Effector CD4-positive, alpha-beta T cell (primary cell): ENCODE results near the gene ADRB2.

Experiments used
- DNase-seq: peaks from one replicate; pipeline ENCODE4 v3.0.0-alpha.2; 2020

The ADRB2 gene

DNA sequence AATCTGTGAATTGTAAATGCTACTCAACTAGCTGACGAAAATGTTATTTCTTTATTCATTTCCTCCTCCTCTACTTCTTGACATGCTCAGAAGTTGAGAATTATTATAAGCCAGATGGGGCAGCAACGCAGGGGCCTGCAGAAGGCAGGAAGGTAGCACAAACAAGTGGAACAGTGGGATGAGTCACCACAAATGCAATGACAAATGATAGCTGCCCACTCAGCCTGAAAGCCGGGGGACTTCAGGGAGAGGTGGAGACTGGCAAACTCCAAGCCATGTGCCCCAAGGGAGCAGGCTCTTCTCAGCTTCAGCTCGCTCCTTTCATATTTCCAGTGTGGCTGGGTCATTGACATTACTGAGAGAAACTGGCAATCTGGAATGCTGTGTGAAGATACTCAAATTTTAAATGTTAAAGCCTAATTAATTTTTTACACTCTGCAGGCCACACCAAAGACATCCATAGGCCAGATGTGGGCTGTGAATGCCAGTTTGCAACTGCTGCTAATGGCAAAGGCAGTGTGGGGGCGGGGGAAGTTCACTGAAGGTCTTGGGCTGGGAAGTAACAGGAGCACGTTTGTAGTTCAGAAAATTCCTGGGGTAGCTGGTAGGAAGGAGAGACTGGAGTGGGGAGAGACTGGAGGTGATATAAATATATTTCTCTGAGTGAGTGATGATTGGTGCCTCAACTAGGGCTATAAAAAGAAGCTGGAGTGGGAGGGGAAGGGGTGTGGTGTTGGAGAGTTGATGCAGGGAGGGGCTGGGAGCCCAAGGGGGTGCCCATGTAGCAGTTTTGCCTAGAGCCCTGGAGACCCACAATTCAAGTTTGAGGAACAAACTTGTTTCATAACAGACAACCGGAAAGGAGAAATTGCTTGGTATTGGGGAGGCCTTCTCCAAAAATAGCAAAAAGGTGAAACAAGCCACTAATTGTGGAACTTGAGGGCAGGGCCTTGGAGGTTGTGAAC lies 20.8 kb upstream of the ADRB2 start:
- no peak for DNase-seq

DNA sequence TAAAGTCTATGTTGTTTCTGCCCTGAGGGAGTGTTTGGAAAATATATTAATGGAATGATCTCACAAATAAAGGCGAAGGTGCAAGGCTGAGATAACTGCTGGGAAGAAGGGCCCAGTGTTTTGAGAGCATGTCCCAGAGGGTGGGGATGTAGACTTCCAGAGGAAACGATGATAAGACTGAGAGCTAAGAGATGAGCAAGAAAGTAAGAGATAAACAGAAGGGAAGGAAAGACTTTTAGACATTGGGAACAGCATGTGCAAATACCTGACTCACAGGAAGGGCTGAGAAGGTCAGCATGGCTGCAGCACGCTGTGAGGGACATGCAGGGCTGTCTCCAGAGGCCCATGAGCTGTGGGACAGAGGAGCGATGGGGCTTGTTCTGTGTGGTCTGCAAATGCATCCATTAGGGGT lies 19.9 kb upstream of the ADRB2 start:
- DNase-seq: no peak

DNA sequence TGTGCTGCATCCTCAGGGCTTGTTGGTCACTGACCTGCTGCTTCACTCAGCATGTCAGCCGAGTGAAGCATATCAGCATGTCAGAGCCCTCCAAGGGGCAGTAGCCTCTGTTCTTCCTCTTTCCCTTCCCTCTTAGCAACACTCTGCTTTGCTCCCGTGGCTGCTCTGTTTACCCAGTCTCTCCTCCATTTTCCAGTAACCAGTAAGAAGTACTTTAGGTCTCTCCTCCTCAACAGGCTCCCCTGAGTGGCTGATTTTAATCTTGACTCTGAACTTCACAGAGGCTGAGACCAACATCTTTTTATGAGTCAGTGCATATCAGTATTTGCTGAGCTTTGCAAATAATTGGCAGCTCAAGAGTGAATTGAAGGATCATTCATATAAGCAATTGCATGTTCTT lies 18.6 kb upstream of the ADRB2 start:
- no peak for DNase-seq

DNA sequence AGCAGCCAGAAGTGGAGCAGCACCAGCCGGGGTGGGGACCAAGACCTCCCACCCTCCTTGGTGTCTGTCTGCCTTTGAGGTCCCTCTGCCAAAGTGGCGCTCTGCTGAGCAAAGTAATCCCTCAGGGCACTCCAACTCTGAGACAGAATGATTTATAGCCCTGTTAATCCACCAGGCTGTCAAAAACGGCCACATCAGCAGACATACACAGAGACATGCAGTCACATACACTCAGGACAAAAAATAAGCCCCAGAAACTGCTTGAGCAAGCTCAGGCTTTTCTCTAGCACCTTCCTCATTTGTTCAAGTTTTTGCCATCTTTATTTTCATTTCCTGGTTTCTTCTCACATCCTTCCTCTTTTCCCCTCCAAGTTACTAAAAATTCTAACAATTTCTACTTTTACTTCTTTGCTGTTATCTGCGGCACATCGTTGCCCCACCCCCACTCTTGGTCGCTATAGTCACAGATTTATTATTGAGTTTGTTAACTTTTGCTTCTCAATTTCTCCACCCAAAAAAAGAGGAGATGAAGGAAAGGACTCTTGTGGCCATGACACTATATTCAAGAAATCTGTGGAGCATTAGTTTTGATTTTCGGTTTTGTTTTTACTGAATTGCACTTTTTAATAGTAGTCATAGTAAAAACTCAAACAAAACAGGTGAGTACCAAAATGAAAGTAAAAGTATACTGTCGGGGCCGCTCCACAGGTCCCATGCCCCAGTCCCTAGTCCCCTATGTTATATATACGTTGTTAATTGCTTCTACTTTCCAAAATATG lies 17.4 kb upstream of the ADRB2 start:
- no peak for DNase-seq

DNA sequence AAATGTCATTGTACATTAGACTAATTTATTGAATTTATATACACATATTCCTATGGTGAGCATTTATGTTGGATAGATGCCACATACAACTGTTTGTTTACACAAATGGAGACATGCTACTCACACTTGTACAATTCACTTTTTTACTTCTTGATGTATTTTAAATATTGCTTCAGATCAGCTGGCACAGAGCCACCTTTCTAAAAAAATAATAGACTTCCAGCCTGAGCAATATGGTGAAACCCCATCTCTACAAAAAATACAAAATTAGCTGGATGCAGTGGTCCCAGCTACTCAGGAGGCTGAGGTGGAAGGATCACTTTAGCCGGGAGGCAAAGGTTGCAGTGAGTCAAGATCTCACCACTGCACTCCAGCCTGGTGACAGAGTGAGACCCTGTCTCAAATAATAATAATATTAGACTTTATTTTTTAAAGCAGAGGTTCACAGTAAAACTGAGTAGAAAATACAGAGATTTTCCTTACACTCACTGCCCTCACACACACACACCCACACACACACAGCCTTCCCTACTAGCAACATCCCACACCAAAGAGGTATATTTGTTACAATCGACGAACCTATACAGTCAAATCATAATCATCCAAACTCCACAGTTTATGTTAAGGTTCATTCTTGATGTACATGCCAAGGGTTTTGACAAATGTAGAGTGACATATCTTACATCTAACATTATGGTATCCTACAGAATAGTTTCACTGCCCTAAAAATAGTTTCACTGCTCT lies 16.5 kb upstream of the ADRB2 start:
- DNase-seq: no peak

DNA sequence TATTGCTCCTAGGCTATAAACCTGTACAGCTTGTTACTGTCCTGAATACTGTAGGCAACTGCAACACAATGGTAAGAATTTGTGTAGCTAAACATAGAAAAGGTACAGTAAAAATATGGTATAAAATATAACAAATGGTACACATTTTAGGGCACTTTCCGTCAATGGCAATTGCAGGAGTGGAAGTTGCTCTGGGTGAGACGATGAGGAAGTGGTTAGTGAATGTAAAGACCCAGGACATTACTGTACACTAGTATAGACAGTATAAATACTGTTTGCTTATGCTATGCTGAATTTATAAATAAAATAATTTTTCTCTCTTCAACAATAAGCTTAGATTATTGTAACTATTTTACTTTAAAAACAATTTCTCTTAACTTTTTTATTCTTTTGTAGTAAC lies 15.6 kb upstream of the ADRB2 start:
- no peak for DNase-seq

DNA sequence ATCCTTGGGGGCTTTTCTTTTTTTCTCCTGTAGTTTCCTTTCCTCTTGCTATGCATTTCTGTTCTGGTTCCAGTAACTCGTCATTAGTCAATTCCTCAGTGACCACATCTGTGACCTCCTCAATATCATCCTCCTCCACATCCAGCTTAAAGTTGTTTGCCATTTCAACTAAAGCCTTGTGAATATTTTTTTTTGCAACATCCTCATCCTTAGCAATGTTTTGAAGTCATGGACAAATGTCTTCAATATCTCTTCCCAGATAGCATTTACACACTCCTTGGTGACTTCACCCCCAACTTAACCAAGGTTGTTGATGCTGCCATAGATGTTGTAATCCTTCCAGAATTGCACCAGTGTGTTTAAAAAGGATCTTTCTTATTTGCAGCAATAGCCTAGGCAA lies 14.7 kb upstream of the ADRB2 start:
- DNase-seq: no peak

DNA sequence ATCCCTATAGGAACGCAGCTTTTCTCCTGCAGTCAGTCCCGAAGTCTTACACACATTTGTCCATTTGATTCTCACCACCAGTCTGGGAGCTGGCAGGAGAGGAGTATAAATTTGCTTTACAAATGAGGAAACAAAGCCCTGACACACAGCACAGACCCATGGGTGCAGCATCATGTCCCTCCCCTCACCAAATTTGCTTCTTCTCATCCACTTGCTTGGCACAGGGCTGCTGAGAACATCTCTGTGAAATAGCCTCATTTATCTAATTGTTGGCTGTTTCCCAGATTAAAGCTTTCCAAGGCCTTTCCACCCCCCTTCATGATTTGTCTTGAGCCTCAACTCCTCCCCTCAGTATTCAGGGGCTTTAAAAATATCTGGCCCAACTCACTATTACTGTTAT lies 11.3 kb upstream of the ADRB2 start:
- DNase-seq: no peak

DNA sequence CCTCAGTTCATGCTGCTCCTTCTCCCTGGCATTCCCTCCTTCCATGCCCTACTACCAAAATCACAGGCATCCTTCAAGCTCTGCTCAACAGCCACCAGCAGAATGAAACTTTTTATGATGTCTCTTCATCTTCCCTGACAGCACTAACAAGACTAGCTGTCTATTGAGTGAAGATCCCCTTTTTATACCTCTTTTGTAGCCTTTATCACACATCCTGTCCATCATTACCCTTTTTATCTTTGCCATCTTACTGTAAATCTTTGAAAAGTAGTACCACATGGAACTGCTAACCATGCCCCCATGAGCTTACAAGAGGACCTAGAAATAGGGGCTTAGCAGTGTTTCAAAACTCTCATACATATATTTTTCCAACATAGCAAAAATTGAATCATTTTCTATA lies 10.8 kb upstream of the ADRB2 start:
- DNase-seq: no peak

DNA sequence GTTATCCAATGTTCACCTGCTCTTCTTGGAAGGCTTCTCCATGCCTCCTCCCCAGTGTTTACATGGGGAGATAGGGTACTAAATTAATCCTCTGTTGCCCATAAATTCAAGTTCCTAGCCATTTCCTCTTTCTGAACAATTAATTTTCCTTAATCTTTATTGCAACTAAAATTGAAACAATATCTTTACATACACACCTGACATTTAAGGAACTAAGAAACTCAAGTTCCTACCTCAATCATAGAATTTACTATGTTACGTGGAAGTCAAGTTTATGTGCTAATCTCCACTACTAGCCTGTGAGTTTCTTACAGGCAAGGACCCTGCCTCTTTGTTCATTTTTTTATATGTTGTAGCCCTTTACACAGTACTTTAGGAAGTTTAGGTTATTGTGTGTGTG lies 10.1 kb upstream of the ADRB2 start:
- DNase-seq: no peak

DNA sequence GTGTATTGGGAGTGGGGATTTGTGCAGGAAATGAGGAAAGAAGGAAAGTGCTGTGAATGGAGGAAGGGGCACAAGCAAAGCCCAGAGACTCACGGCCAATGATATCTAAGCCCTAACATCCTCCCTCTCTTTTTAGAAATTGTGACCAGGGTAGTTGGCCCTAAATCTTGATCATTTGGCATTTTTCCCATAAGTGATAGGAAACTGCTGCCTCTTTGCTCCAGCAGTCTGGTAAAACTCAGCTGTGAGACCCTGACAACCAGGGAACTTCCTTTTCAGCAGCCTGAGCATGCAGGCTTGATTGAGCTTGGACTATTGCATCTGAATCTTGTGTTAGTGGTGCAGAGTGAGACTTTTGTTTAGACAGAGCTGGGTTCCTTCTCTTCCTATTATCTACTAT lies 9.6 kb upstream of the ADRB2 start:
- no peak for DNase-seq

DNA sequence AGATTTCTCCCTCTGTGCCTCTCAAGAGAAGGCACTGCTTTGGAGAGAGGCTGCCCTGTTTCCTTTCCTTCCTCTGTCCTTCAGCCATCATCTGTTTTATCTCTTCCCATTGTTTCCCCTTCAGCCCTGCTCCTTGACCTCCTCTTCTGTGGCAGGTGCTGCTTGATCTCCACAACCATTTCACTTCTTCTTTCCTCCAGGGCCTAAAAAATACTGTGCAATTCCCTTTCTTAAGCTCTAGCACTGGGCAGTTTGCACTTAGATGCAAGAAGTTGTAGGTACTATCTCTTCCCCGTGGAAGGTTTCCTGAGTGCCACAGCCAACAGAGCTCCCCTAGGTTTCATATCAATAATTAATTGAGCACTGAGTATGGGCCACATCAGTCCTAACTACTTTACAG lies 8.8 kb upstream of the ADRB2 start:
- DNase-seq: no peak

DNA sequence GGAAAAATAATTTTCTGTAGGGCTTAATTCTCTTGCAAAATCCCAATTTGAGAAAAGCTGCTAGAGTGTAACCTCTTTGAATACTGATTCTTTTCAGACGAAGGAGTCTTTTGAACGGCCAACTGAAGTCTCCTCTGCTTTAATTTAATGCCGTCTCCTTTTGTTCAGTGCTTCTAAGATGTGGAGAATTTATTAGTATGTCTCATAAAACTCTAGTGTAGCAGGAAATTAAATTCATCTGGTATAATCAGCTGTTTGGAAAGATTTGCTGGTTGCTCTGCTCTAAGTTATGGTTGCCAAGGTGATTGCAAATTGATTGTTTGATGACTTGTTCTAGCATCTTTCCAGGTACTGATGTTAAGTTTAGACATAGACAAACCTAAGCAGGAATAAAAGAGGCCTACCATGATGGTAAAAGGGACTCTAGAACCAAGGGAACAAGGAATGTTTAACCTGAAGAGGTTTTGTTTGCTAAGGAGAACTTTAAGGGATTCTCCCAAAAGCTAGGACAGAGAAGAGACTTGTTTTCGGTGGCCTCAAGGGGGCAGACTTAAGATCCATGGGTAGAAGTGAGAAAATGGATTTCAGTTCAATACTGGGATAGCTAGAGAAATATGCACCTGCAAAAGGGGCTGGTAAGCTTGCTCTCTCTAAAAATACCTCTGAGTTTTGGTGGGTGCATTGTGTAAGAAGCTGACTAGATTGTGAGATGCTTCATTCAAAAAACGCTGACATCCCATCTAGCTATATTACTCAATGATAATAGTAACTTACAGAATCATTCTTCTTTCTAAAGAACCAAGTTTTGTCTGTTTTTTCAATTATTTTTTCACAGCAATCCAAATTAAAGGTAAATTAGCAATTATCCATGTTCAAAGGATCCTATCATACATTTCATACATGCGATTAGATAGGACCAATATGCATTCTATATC lies 5.7 kb upstream of the ADRB2 start:
- no peak for DNase-seq

DNA sequence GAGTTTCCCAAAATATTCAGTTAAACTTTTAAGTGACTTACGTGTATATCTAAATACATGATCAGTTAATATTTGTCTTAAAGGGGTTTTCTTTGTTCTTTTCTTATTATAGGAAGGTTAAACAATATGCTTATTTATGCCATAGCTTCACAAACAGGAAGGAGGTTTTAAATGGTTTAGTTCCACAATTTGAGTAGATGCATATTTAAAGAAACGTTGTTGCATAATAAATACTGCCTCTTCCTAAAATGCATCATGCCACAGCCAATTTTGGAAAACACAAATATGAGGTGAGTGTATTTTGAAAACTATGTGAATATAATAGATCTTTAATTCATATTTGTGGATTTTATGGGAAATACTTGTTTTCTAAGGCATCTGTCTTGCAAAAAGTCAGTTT lies 2.5 kb upstream of the ADRB2 start:
- DNase-seq: no peak

DNA sequence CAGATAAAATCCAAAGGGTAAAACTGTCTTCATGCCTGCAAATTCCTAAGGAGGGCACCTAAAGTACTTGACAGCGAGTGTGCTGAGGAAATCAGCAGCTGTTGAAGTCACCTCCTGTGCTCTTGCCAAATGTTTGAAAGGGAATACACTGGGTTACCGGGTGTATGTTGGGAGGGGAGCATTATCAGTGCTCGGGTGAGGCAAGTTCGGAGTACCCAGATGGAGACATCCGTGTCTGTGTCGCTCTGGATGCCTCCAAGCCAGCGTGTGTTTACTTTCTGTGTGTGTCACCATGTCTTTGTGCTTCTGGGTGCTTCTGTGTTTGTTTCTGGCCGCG lies 727 bp upstream of the ADRB2 start:
- DNase-seq: no peak

DNA sequence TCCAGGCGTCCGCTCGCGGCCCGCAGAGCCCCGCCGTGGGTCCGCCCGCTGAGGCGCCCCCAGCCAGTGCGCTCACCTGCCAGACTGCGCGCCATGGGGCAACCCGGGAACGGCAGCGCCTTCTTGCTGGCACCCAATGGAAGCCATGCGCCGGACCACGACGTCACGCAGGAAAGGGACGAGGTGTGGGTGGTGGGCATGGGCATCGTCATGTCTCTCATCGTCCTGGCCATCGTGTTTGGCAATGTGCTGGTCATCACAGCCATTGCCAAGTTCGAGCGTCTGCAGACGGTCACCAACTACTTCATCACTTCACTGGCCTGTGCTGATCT lies 294 bp downstream of the ADRB2 start:
- DNase-seq: no peak

DNA sequence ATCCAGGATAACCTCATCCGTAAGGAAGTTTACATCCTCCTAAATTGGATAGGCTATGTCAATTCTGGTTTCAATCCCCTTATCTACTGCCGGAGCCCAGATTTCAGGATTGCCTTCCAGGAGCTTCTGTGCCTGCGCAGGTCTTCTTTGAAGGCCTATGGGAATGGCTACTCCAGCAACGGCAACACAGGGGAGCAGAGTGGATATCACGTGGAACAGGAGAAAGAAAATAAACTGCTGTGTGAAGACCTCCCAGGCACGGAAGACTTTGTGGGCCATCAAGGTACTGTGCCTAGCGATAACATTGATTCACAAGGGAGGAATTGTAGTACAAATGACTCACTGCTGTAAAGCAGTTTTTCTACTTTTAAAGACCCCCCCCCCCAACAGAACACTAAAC lies 1.3 kb downstream of the ADRB2 start:
- DNase-seq: no peak

DNA sequence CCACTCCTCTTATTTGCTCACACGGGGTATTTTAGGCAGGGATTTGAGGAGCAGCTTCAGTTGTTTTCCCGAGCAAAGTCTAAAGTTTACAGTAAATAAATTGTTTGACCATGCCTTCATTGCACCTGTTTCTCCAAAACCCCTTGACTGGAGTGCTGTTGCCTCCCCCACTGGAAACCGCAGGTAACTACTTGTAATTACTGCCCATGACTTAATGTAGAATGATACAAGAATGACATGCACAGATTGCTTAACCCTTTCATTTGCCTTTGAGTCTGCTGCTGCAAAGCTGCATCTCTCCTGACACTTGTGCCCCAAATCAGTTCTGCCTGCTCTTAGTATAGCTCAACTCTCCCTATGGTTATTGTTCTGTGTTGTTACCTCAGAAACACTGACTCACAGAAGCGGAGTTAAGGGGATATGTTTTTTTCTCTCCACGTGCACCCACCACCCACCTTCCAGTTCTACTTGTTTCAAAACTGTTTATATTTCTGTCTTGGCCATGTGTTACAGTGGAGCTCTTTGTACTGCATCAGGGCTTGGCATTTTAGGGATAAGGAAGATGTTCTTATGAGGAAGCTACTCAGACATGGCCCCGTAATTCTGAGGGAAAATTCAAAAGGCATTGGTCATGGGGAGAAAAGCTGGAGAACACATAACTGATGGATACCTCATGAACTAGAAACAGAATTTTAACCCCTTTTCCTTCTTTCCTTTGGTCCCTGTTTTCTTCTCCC lies 2.3 kb downstream of the ADRB2 start:
- DNase-seq: no peak

DNA sequence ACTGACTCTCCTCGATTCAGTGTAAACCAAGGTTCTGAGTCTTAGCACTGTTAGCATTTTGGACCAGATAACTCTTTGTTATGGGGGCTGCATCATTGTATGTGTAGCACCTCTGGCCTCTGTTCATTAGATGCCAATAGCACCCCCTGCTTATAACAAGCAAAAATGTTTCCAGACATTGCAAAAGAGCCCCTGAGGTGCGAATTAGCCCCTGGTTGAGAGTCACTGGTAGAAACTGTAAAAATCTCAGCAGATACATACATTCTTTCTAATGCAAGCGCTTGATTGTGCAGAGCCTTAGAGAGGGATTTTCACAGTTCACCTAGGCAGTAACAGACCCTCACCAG lies 2.8 kb downstream of the ADRB2 start:
- no peak for DNase-seq

DNA sequence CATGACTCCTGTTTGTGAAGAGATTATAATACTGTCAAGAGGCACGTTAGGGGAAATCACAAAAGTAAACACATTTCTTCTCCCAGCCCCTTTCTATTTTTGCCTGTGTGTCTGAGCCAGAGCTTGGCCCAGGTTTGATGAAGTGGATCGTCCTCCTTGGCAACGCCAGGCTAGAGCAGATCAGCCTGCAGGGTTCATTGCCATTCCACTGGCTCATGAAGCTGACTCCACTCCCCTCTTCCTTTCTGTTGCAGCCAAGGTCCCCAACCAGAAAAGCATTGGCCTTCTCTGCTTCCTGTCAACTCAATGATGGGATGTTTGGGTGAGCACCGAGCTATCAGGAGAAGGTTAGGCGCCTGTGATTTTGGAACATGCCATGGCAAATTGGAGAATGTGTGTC lies 3.3 kb downstream of the ADRB2 start:
- DNase-seq: no peak

DNA sequence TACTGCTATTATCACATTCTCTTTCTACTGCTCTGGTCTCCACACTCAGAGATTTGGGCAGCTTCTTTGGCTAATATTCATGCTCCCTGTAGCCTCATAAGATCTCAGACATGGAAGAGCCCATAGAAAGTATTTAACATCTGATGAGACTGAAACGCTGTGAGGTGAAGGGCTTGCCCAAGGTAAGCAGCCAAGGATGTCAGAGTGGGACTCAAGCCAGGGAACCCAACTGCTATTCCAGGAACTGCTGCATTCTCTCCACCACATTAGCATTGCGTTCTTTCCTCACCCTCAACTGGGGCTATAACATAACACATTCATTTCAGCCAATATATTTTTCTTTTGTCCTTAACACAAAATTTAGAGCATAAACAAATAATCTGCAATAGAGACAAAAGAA lies 3.8 kb downstream of the ADRB2 start:
- DNase-seq: no peak
